ENCODE results near the gene NFIX.

The NFIX gene

GRCh38 chr19:12990853-12991252, 4.4 kb upstream of the NFIX start:
- no peak for DNase-seq

- no peak for DNase-seq
These were observed 4.0 kb upstream of the NFIX start for GRCh38 chr19:12991296-12991695.

GRCh38 chr19:12992729-12993128, 2.5 kb upstream of the NFIX start:
- no peak for DNase-seq

DNA sequence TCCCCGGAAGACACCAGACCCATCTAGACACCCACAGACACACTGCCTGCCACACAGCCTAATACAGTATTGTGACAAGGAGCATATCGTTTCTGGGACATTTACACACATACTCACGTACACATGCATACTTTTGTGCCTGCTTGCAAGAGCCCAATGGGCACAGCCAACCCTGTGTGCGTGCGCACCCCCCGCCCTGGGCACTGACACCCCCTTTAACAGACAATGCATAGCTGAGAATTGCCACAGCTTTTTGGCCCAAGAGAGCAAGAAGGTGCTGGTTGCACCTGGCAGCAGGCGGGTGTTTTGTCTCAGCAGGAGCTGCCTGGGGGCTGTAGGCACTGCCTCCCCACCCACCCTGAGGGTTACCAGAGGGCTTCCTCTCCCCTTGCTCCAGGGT, 1.7 kb upstream of the NFIX start:
- no peak for DNase-seq

DNA sequence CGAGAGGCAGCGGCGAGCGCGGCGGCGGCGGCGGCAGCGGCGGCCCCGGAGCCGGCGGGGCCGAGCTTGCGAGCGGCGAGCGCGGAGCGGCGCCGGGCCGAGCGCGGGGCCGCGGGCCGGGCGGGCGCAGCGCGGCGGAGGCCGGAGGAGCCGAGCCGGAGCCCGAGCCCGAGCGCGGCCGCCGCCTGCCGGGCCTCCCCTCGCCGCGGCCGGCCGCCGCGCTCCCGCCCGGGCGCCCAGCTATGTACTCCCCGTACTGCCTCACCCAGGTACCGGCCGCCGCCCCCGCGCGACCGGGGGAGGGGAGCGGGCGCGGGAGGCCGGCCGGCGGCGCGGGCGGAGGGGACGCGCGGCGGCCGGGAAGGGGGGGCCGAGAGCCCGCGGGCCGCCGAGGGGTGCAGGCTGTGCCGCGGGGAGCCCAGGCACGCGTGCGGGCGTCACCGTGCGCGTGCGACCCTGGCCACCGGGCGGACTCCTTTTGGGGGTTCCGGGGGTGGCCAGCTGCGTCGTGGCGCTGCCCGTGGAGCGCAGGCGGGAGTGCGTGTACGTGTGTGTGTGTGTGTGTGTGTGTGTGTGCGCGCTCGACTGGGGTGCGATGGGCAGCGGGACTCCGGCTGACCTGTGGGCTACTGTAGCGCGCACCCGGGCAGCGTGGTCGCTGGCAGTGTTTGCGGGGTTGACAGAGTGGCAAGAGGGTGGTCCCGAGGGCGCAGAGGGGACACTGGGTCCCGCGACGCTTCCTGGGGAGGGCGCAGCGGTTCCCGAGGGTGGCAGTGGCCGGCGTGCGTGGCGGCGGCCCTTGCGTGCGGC, 526 bp downstream of the NFIX start:
- no peak for DNase-seq

- DNase-seq: no peak
These were observed 1.3 kb downstream of the NFIX start for GRCh38 chr19:12996406-12997094.

- DNase-seq: no peak
These were observed 2.1 kb downstream of the NFIX start for GRCh38 chr19:12997179-12997966.

- DNase-seq: no peak
These were observed 3.0 kb downstream of the NFIX start for GRCh38 chr19:12997967-12998940.

- no peak for DNase-seq
These were observed 5.9 kb downstream of the NFIX start for GRCh38 chr19:13001166-13001501.

DNA sequence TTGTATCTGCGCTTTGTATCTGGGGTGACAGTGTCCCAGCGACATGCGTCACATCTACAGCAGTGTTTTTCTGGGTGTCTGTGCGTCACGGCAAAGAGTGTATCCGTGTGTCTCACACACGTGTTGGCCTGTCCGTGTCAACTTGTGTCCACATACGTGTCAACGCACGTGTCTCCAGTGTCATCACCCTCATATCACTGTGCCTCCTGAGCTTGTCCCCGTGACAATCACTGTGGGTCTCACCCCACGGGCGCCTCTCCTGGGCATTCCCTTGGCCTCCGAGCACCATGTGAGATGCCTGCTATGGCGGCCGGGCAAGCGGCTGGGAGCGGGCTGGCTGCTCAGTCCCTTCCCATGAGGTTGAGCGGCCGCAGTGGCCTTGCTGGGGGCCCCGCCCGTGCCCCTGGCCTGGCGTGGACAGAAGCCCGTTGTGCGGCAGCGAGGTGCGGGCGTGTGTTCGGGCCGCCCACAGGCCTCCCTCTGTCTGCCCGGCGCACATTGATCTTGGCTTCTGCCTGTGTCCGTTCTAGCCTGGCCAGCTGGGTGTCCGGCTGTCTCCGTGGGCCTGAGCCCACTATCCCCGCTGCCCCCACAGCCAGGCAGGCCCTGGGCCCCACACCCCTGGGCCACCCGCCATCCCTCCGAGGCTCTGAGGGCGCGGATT, 6.4 kb downstream of the NFIX start:
- no peak for DNase-seq

- no peak for DNase-seq
These were observed 7.1 kb downstream of the NFIX start for GRCh38 chr19:13002166-13002898.

- DNase-seq: no peak
These were observed 7.8 kb downstream of the NFIX start for GRCh38 chr19:13003081-13003480.

GRCh38 chr19:13004273-13004672, 9.0 kb downstream of the NFIX start:
- no peak for DNase-seq

GRCh38 chr19:13005253-13005652, 10.0 kb downstream of the NFIX start:
- no peak for DNase-seq

GRCh38 chr19:13005861-13006370, 10.6 kb downstream of the NFIX start:
- no peak for DNase-seq

DNA sequence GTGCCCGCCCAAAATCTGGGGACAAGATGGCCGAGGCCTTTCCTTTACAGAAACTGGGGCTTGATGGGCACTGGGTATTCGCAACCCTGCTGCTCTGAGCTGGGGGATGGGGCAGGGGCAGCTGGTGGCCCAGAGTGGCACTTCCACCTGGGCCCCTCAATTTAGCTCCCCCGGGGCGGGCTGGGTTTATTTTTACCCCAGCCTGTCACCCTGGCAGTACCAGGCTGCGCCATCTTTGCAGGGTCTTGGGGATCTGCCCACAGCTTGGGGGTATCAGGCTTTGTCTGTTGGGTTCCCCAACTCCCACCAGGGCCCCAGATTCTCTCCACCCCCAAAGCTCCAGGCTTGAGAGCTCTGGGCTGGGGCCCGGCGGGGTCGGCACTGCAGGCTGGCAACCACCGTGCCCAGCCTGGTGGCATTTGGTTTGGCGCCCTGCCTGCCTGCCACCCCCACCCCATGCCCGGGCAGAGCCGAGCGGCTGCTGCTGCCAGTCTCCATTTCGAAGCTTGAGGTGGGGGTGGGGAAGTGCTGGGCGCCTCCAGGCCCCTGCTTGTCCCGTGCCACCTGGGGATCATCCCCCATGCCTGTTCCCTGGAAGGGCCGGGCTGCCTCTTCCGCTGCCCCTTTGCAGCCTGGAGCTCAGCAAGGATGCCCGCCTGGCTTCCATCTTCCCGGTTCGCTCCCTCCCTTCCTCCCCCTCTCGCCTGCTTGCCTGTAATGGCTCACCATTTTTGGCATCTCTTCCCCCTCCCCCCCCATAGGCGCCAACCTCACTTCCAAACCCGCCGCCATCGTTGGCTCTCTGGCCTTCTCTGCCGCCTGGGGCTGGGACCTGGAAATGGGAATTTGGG, 11.4 kb downstream of the NFIX start:
- no peak for DNase-seq

GRCh38 chr19:13007292-13008045, 12.2 kb downstream of the NFIX start:
- no peak for DNase-seq

GRCh38 chr19:13008926-13009787, 13.9 kb downstream of the NFIX start:
- DNase-seq: no peak

Measured in DMS153 (cell line).